CD14-positive monocyte (primary cell): ENCODE results near the gene PKIB. TPM values are rescaled to one million over a fixed set of nuclear protein-coding genes. Genes with fewer than 3 reads are reported as not detected.

ENCODE experiments used
- DNase-seq, 3 donors: peaks; one replicate each; pipeline ENCODE4 v3.0.0-alpha.2; 2011 to 2022
- H2AFZ ChIP-seq: 2 replicates; pipeline ENCODE4 v1.6.0; 2012; ENCODE audit warnings: mild to moderate bottlenecking, low read depth, low read length, inconsistent platforms; ENCODE audit not compliant: insufficient read depth, poor library complexity, severe bottlenecking
- H3K27ac ChIP-seq, 2 donors: 1 replicate in 1 of 2; 2 replicates in 1 of 2; pipeline ENCODE4 v1.5.1; 2012 to 2013; ENCODE audit warnings: low read length in 2 of 2, control low read depth in 1 of 2, inconsistent platforms in 1 of 2, low read depth in 1 of 2, mild to moderate bottlenecking in 1 of 2
- H3K27me3 ChIP-seq, 2 donors: one replicate each; pipeline versions ENCODE4 v1.6.0 to v1.6.1; 2011 to 2013; ENCODE audit warnings: low read length in 2 of 2; ENCODE audit not compliant: control insufficient read depth in 2 of 2, insufficient read depth in 2 of 2
- H3K36me3 ChIP-seq, 2 donors: replicated peaks in 1 of 2; 1 replicate in 1 of 2; 2 replicates in 1 of 2; pipeline versions ENCODE4 v1.5.1 to v1.6.1; 2012 to 2013; ENCODE audit warnings: low read length in 2 of 2, control low read depth in 1 of 2, inconsistent platforms in 1 of 2, mild to moderate bottlenecking in 1 of 2; ENCODE audit not compliant: insufficient read depth in 2 of 2, control insufficient read depth in 1 of 2
- H3K4me1 ChIP-seq, 2 donors: 1 replicate in 1 of 2; 2 replicates in 1 of 2; pipeline versions ENCODE4 v1.5.1 to v1.6.1; 2012 to 2013; ENCODE audit warnings: low read length in 2 of 2, control low read depth in 1 of 2, inconsistent platforms in 1 of 2, mild to moderate bottlenecking in 1 of 2, moderate library complexity in 1 of 2; ENCODE audit not compliant: insufficient read depth in 2 of 2, control insufficient read depth in 1 of 2
- H3K4me2 ChIP-seq: replicated peaks from 2 replicates; pipeline ENCODE3; 2012; ENCODE audit warnings: low read length, moderate library complexity, mild to moderate bottlenecking; ENCODE audit not compliant: poor library complexity, severe bottlenecking; ENCODE audit errors: extremely low read depth
- H3K4me3 ChIP-seq, 3 experiments: fragments of 200-600 bp in 1 of 3; sonication (generic) in 1 of 3; replicated peaks in 1 of 3; 1 replicate in 2 of 3; 2 replicates in 1 of 3; pipeline ENCODE4 v1.5.1; 2011 to 2013; ENCODE audit warnings: low read length in 3 of 3, mild to moderate bottlenecking in 3 of 3, control low read depth in 2 of 3, low read depth in 2 of 3, inconsistent platforms in 1 of 3, moderate library complexity in 1 of 3
- H3K79me2 ChIP-seq: 2 replicates; pipeline ENCODE4 v1.6.0; 2012; ENCODE audit warnings: mild to moderate bottlenecking, control low read depth, inconsistent platforms, low read length, moderate library complexity; ENCODE audit not compliant: insufficient read depth
- H3K9ac ChIP-seq: 2 replicates; pipeline ENCODE4 v1.6.0; 2017; ENCODE audit warnings: low read length, mild to moderate bottlenecking; ENCODE audit not compliant: insufficient read depth, poor library complexity, severe bottlenecking
- H3K9me3 ChIP-seq, 2 donors: replicated peaks in 1 of 2; 1 replicate in 1 of 2; 2 replicates in 1 of 2; pipeline versions ENCODE4 v1.5.1 to v1.6.1; 2012 to 2013; ENCODE audit warnings: low read length in 2 of 2, control low read depth in 1 of 2; ENCODE audit not compliant: control insufficient read depth in 1 of 2, insufficient read depth in 1 of 2
- H4K20me1 ChIP-seq: 2 replicates; pipeline ENCODE4 v1.6.0; 2012; ENCODE audit warnings: mild to moderate bottlenecking, low read length, control low read depth, moderate library complexity; ENCODE audit not compliant: insufficient read depth
- H3K27ac Mint-ChIP-seq, 7 donors: one replicate each; pipeline ENCODE4 v1.8.0; 2020; ENCODE audit warnings: mild to moderate bottlenecking in 7 of 7, mixed read lengths in 7 of 7, moderate library complexity in 6 of 7, inconsistent platforms in 2 of 7
- H3K27me3 Mint-ChIP-seq, 3 donors: one replicate each; pipeline ENCODE4 v1.8.0; 2021 to 2022; ENCODE audit warnings: low read depth in 3 of 3, mild to moderate bottlenecking in 3 of 3, mixed read lengths in 3 of 3, moderate library complexity in 3 of 3, inconsistent platforms in 1 of 3
- H3K36me3 Mint-ChIP-seq, 2 donors: one replicate each; pipeline ENCODE4 v1.8.0; 2020; ENCODE audit warnings: mixed read lengths in 2 of 2, inconsistent platforms in 1 of 2, mild to moderate bottlenecking in 1 of 2
- H3K4me1 Mint-ChIP-seq: one replicate; pipeline ENCODE4 v1.8.0; 2020; ENCODE audit warnings: mild to moderate bottlenecking, mixed read lengths
- H3K4me3 Mint-ChIP-seq, 2 donors: one replicate each; pipeline ENCODE4 v1.8.0; 2020; ENCODE audit warnings: mild to moderate bottlenecking in 2 of 2, mixed read lengths in 2 of 2, moderate library complexity in 1 of 2
- H3K9me3 Mint-ChIP-seq, 7 donors: one replicate each; pipeline ENCODE4 v1.8.0; 2020 to 2022; ENCODE audit warnings: mixed read lengths in 7 of 7, mild to moderate bottlenecking in 6 of 7, moderate library complexity in 6 of 7, inconsistent platforms in 2 of 7
- CTCF ChIP-seq: fragments of 200-600 bp; IDR thresholded peaks from one replicate; pipeline ENCODE4 v1.8.0; 2022; ENCODE audit warnings: antibody characterized with exemption, mild to moderate bottlenecking
- WGBS: methylation state at CpG from one replicate; pipeline ENCODE4 v1.1.5; 2013; ENCODE audit warnings: missing lambda C conversion rate; ENCODE audit not compliant: insufficient coverage; 5-methylcytosine and 5-hydroxymethylcytosine counted together
- intact Hi-C, 2 donors: fragments of 100-400 bp; cut with micrococcal nuclease; formaldehyde crosslinking; loops; one replicate each; pipeline versions ENCODE4 v1.15.0 to v1.15.1; 2023
- polyA plus RNA-seq, 3 donors: library from polyadenylated mRNA; depleted of rRNA in 1 of 3; unstranded in 2 of 3; stranded (reverse) in 1 of 3; fragments of 300-500 nt in 2 of 3; fragments of >200 nt in 1 of 3; fragmentation: Illumina TruSeq in 2 of 3; gene quantifications; 1 replicate in 2 of 3; 2 replicates in 1 of 3; pipeline ENCODE4 v1.2.3, GENCODE V29; 2012 to 2021

PKIB gene
- polyA plus RNA-seq, 3 donors = 1.3 to 2.0 (median 1.4) TPM

GRCh38 chr6:122669868-122670267, 59.7 kb downstream of the PKIB start:
- H3K27me3 ChIP-seq = no peaks in the 10 kb centered on the region
- no peaks in the 10 kb centered on the region for H3K9me3 ChIP-seq
- no peaks in the 10 kb centered on the region for H4K20me1 ChIP-seq
- intact Hi-C loops = no loop called here
- Mint-ChIP-seq H3K4me1 (peaks cover 12% of the 10 kb centered on the region), H3K27me3 (peaks cover 0 to 3% (median 0%) of the 10 kb centered on the region in 3 donors), H3K36me3 (no peaks in the 10 kb centered on the region), H3K4me3 (no peak overlapping the region), H3K9me3 (peaks cover 0 to 2% (median 0%) of the 10 kb centered on the region in 7 donors), H3K27ac (no peak overlapping the region)
- DNase-seq = no peak
- no peak overlapping the region for H3K4me3 ChIP-seq
- no peak overlapping the region for H3K27ac ChIP-seq
- H2AFZ ChIP-seq = no peak overlapping the region
- H3K79me2 ChIP-seq = no peaks in the 10 kb centered on the region
- no CpG with 5 or more reads among the region's 3 CpGs for WGBS
- no peak overlapping the region for H3K9ac ChIP-seq
- TF ChIP-seq CTCF = no peak
- H3K36me3 ChIP-seq = no peaks in the 10 kb centered on the region
- H3K4me2 ChIP-seq = no peak overlapping the region
- H3K4me1 ChIP-seq = peaks cover 9 to 14% of the 10 kb centered on the region in 2 donors

GRCh38 chr6:122671251-122671650, 61.0 kb downstream of the PKIB start:
- Histone ChIP-seq H3K9ac (no peak overlapping the region), H3K4me2 (no peak overlapping the region), H3K27me3 (no peaks in the 10 kb centered on the region), H3K9me3 (no peaks in the 10 kb centered on the region), H3K27ac (no peak overlapping the region), H3K36me3 (no peaks in the 10 kb centered on the region), H3K79me2 (no peaks in the 10 kb centered on the region), H3K4me3 (no peak overlapping the region), H3K4me1 (peaks cover 9 to 14% of the 10 kb centered on the region in 2 donors), H4K20me1 (no peaks in the 10 kb centered on the region), H2AFZ (no peak overlapping the region)
- intact Hi-C loops = no loop called here
- Mint-ChIP-seq H3K27me3 (peaks cover 0 to 3% (median 0%) of the 10 kb centered on the region in 3 donors), H3K9me3 (peaks cover 0 to 3% (median 0%) of the 10 kb centered on the region in 7 donors), H3K36me3 (no peaks in the 10 kb centered on the region), H3K4me3 (no peak overlapping the region), H3K27ac (no peak overlapping the region), H3K4me1 (peaks cover 12% of the 10 kb centered on the region)
- TF ChIP-seq CTCF = no peak
- no CpG with 5 or more reads among the region's 2 CpGs for WGBS
- DNase-seq = no peak
